AG04449 (cell line): ENCODE results near the gene DNASE1L2.

Source experiments
- CTCF ChIA-PET: fragments of 350-600 bp; formaldehyde crosslinking; extraction: SDS; loops from one replicate; lab custom pipeline; 2021; ENCODE audit warnings: antibody characterized with exemption; lab: Yijun Ruan, JAX
- POLR2A ChIA-PET: fragments of 400-600, 350-600 bp; formaldehyde crosslinking; extraction: SDS; loops from one replicate; lab custom pipeline; 2020; ENCODE audit warnings: antibody characterized with exemption, inconsistent platforms; lab: Yijun Ruan, JAX
- DNase-seq: peaks from one replicate; pipeline ENCODE4 v3.0.0-alpha.2; 2010; ENCODE audit warnings: low read depth, low spot score
- H3K4me3 ChIP-seq: 2 replicates; pipeline ENCODE4 v1.5.1; 2011; ENCODE audit warnings: low read depth, mild to moderate bottlenecking, control low read depth, low read length
- TF ChIP-seq, protein P1 (sequence below): IDR thresholded peaks from one replicate; pipeline ENCODE4 v1.5.1; 2011; ENCODE audit warnings: mild to moderate bottlenecking, moderate library complexity, low read length, control low read depth, inconsistent platforms; ENCODE audit not compliant: insufficient read depth; ENCODE audit errors: missing control alignments

Gene DNASE1L2

GRCh38 chr16:2244301-2244700 lies 8.1 kb downstream of the DNASE1L2 start:
- CTCF ChIA-PET: no interaction called here
- no peak for DNase-seq
- TF ChIP-seq, protein P1, sequence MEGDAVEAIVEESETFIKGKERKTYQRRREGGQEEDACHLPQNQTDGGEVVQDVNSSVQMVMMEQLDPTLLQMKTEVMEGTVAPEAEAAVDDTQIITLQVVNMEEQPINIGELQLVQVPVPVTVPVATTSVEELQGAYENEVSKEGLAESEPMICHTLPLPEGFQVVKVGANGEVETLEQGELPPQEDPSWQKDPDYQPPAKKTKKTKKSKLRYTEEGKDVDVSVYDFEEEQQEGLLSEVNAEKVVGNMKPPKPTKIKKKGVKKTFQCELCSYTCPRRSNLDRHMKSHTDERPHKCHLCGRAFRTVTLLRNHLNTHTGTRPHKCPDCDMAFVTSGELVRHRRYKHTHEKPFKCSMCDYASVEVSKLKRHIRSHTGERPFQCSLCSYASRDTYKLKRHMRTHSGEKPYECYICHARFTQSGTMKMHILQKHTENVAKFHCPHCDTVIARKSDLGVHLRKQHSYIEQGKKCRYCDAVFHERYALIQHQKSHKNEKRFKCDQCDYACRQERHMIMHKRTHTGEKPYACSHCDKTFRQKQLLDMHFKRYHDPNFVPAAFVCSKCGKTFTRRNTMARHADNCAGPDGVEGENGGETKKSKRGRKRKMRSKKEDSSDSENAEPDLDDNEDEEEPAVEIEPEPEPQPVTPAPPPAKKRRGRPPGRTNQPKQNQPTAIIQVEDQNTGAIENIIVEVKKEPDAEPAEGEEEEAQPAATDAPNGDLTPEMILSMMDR: no peak
- POLR2A ChIA-PET: no interaction called here
- H3K4me3 ChIP-seq: no peak overlapping the region

DNA sequence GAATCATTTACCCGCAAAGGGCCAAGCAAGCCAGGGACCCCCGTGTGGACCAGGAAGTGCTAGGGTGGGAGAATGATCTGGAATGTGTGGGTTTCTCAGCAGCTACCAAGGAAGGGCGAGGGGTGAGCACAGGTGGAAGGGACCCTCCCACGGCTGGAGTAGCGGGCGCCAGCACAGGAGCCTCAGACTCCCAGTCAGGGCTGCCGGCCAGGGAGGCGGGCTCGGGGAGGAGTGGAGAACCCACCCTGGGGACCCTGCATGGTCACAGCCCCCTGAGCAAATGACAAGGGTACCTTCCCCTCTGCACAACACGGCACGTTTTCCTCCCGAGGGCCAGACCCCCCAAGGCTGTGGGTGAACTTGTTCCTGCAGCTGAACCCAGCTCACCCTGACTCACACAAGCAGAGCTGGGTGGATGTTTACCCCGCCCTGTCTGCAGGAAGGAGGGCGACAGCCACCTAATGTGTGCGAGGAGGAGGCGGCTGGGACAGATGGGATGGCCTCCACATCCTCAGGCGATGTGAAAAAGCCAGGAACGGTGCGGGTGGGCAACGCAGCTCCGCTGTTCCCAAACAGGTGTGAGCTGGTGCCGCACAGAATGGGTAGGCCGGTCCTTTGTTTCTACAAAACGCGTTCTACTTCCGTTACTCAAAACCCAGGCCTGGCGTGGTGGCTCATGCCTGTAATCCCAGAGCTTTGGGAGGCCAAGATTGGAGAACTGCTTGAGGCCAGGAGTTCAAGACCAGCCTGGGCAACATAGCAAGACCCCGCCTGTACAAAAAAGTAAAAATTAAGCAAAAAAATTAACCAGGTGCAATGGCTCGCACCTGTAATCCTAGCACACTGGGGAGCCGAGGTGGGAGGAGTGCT lies 8.9 kb downstream of the DNASE1L2 start:
- ChIA-PET CTCF (no interaction called here), POLR2A (no interaction called here)
- H3K4me3 ChIP-seq: no peak overlapping the region
- TF ChIP-seq, protein P1: no peak
- no peak for DNase-seq

DNA sequence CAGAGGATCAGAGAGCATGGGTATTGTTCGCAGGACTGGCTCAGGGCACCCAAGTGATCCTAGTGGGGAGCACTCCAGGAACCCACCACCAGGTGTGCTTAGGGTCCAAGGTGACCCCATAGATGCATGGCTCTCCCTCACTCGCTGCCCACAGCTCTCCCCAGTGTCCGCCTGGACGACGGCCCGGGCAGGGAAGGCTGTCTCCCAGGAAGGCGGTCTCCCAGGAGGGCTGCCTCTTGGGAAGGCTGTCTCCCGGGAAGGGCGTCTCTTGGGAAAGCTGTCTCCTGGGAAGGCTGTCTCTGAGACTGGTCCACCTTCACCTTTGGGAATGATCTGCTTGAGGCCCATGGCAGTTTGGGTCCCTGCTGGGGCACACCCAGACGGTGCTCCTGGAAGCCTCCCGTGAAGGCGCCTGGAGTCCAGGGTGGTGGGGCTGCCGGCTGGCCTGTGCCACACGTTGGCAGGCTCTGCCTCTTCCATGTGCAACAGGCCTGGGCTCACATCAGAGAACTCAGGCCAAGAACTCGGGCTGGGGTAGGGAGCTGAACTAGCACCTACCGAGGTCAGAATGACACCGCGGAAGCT lies 10.1 kb downstream of the DNASE1L2 start:
- DNase-seq: no peak
- TF ChIP-seq, protein P1: no peak
- ChIA-PET POLR2A (no interaction called here), CTCF (no interaction called here)
- no peak overlapping the region for H3K4me3 ChIP-seq

DNA sequence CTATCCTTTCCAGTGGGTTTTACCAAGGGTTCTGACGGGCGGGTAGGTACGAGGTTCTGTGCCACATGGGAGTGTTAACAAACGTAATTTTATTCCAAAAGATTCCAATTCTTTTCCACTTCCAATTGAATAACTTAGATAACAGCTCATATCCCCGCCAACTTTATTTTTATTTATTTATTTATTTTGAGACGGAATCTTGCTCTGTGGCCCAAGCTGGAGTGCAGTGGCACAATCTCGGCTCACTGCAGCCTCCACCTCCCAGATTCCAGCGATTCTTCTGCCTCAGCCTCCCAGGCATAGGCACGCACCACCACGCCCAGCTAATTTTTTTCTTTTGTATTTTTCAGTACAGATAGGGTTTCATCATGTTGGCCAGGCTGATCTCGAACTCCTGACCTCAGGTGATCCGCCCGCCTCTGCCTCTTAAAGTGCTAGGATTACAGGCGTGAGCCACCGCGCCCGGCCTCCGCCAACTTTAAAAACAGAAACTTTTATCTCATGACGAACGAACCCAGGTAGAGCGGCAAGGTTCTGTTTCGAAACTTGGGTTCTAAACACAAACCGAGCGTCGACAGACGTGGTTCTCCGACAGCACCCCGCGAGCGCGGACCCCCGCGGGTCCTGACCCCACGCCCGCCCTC lies 14.5 kb downstream of the DNASE1L2 start:
- ChIA-PET POLR2A (interaction anchor here (1.0 to 1.7 kb wide), 6 partner anchors 9 to 36 kb away, joined by 4 to 7 read pairs (median 6); partner anchors contain the start of genes DNASE1L2 and PGP), CTCF (interaction anchor here (1.0 to 6.1 kb wide), 13 partner anchors 9 to 263 kb away, joined by 3 to 44 read pairs (median 4); partner anchors contain the start of gene ATP6V0C)
- H3K4me3 ChIP-seq: peak overlapping the region; percentile 70
- DNase-seq: no peak
- TF ChIP-seq, protein P1: no peak

- CTCF ChIA-PET: interaction anchor here (1.0 to 6.1 kb wide), 15 partner anchors 9 to 263 kb away, joined by 3 to 44 read pairs (median 4); partner anchors contain the start of gene ATP6V0C
- peak within 1 kb of the TSS; percentile 70 for H3K4me3 ChIP-seq
- peak; percentile 54 for DNase-seq
- TF ChIP-seq, protein P1: peak; percentile 79
- POLR2A ChIA-PET: interaction anchor here (0.9 to 1.7 kb wide), 8 partner anchors 8 to 269 kb away, joined by 3 to 7 read pairs (median 6); partner anchors contain the start of genes AMDHD2, DNASE1L2 and PGP
Observed at GRCh38 chr16:2251296-2252111, 15.3 kb downstream of the DNASE1L2 start, which contains the start of gene ECI1. Gene ECI1 (minus strand): TSS chr16:2251587. CDS start chr16:2251566, 21 bp downstream.
